ENCODE results near the gene FAM237A.

Gene FAM237A

GRCh38 chr2:206693399-206694137 lies 51.3 kb downstream of the FAM237A start:
- no peak overlapping the region for H3K4me3 ChIP-seq (ENCODE audit: low read depth, low read length)
- peak; percentile 39 for TF ChIP-seq CTCF (IDR thresholded peaks at IDR 0.05; ENCODE audit: insufficient read depth, low read length, missing control alignments)
- ChIA-PET CTCF (interaction anchor here (0.7 to 5.3 kb wide), 4 partner anchors 14 to 98 kb away, joined by 3 to 71 read pairs (median 3); no protein-coding TSS in a partner anchor), POLR2A (no interaction called here)
- DNase-seq (ENCODE audit: low read depth, low spot score) = peak; percentile 9

GRCh38 chr2:206696910-206697309 lies 54.6 kb downstream of the FAM237A start:
- H3K4me3 ChIP-seq (ENCODE audit: low read depth, low read length) = no peak overlapping the region
- ChIA-PET CTCF (interaction anchor here (5.3 kb wide), 1 partner anchor 85 kb away, joined by 71 read pairs; no protein-coding TSS in a partner anchor), POLR2A (no interaction called here)
- DNase-seq (ENCODE audit: low read depth, low spot score) = no peak
- TF ChIP-seq CTCF (IDR thresholded peaks at IDR 0.05; ENCODE audit: insufficient read depth, low read length, missing control alignments) = no peak

GRCh38 chr2:206698811-206699210 lies 56.5 kb downstream of the FAM237A start:
- TF ChIP-seq CTCF (IDR thresholded peaks at IDR 0.05; ENCODE audit: insufficient read depth, low read length, missing control alignments) = no peak
- POLR2A ChIA-PET = no interaction called here
- DNase-seq (ENCODE audit: low read depth, low spot score) = no peak
- CTCF ChIA-PET = interaction anchor here (5.3 kb wide), 1 partner anchor 83 kb away, joined by 71 read pairs; no protein-coding TSS in a partner anchor
- no peak overlapping the region for H3K4me3 ChIP-seq (ENCODE audit: low read depth, low read length)
